GM18907 (cell line): Measurements from ENCODE around the gene DDX39A.
A peak's percentile ranks its signal among the peaks of the same experiment; 100 is the strongest.

Experiments
- ATAC-seq: cut with Tn5 transposase; IDR thresholded peaks from one replicate; pipeline ENCODE4 v1.9.1; 2021; ENCODE audit warnings: mild to moderate bottlenecking, moderate library complexity; ENCODE audit not compliant: unreplicated experiment

The DDX39A gene

GRCh38 chr19:14434543-14435319 lies 15.6 kb upstream of the DDX39A start:
- ATAC-seq, result no peak

GRCh38 chr19:14433554-14434501 lies 14.7 kb upstream of the DDX39A start:
- no peak for ATAC-seq

DNA sequence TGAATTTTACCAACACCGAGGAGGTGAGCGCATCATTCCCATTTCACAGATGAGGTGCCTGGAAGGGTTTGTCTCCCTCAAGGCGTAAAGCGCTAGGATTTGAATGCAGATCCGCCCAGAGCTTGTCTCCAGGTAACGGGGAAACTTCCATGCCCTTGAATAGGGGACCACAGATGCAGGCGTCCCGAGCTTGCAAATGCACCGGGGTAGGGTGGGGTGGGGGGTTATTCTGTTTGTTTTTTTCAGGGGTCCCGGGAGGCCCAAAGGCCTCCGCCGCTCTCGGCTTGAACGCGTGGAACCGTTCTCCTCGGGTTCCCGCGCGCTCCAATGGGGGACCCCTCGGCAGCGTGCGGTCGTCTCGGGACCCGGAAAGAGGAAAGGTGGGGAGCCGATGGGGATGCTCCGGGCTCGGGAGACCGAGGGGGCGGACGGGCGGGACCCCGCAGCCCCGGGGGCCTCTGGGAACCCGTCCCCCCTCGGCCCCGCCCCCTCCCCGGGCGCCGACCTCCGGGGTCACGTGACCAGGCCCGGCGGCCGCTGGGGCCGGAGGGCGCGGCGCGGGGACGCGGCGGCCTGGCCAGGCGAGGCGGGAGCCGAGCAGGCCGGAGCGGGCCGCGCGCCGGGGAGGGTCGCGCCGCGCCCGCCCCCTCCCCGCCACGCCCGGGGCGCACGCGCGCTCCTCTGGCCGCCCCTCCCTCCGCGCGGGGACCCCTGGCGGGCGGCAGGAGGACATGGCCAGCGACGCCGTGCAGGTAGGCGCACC lies 13.8 kb upstream of the DDX39A start, which contains the start of gene PKN1:
Gene PKN1, plus strand, starts transcription at position 516 of the 763 bp plus-strand sequence. Its CDS starts 216 bp downstream, at position 732.
- no peak for ATAC-seq

DNA sequence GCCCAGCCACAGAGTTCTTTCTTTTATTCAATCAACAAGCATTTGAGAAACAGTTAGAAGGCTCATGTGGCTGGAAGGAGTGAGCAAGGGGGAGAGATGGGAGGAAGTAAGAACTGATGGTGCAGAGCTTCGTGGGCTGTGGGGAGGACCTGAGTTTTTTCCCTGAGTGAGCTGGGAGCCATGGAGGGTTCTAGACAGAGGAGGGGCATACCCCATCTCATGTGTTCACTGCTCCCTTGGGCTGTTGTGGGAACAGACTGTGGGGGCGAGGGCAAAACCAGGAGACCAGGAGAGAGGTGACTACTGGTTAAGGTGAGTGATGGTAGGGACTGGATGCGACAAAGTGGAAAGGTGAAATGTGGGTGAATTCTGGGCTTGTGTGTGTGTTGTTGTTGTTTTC lies 11.6 kb upstream of the DDX39A start:
- no peak for ATAC-seq

- no peak for ATAC-seq
Measured at GRCh38 chr19:14428882-14429416, 9.8 kb upstream of the DDX39A start.

DNA sequence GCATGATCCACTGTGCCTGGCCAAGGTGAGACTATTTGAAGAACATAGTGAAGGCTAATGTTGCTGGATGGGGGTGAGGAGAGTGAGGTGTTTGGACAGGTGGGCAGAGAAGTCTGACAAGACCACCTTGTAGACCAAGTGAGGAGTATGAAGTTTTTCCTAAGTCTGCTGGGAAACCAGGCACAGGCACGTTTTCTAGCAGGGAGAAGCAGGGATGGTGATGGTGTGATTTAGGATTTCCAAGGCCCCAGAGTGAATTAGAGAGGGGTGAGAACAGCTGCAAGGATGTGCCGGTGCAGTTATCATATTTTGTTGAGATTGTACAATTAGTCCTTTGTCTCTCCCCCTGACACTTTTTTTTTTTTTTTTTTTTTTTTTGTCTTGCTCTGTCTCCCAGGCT lies 8.3 kb upstream of the DDX39A start:
- ATAC-seq, result no peak

DNA sequence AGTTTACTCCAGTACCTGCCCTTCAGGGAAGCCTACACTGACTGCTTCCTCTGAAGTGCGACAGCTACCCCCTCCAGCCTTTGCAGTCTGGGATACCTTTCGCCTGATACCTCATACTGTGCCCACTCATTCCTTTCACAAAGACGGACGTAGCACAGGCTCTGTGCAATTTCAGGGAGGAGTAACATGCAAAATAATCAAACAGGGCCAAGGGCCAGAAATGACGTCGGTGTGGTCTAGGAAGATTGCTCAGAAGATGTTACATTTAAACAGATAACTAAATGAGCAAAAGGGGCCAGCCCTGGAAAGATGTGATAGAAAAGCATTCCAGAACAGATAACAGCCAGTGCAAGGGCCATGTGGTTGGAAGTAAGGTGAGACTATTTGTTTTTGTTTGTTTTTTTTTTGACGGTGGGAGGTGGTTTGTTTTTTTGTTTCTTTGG lies 6.6 kb upstream of the DDX39A start:
- ATAC-seq, result no peak

DNA sequence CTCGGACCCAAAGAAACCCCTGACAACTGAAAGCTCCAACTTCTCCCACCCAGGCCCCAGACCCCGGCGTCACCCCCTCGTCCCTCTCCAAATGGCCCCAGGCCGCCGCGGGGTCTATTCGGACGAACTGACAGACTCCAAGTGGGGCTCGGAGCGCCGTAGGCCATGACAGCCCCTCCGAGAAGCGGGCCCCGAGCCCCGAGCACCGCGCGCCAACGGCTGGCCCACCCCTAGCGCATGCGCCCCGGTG lies 360 bp downstream of the DDX39A start:
- peak; percentile 37 for ATAC-seq

DNA sequence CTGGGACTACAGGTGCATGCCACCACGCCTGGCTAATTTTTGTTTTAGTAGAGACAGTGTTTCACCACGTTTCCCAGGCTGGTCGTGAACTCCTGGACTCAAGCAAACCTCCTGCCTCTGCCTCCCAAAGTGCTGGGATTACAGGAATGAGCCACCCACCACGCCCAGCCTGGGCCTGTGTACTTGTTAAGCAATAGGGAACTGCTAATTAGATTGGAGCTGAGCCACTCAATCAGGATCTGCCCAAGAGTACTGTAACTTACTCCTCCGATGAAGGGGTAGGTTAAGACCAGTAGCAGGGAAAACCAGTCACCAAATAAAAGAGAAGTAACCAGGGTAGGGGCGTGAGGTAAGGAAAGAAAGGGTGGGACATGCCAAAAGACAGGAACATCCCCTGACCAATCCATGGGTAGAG lies 2.3 kb downstream of the DDX39A start:
- no peak for ATAC-seq

GRCh38 chr19:14414926-14415690 lies 4.0 kb downstream of the DDX39A start:
- ATAC-seq, result no peak

DNA sequence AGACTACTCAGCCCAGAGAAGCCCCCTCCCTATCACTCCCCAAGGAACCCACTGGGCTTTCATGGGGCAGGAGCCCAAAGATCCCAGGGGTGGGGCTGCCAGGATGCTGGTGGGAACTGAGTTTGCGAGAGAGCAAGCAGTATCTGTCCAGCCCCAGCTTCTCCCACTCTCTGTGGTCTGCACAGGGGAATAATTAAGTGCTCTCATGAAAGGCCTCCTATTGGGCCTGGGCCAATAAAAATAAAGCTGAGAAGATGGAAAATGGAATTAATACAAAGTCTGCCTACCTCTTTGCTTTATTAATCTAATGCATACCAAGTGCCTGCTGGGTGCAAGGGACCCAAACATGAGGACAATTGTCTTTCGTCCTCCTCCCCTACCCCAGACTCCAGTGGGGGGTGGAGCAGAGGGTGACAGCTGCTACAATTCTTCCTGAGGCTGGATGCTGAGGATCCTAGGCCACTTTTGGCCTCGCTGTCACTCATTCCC lies 5.4 kb downstream of the DDX39A start:
- ATAC-seq, result no peak

- ATAC-seq, result no peak
Measured at GRCh38 chr19:14412996-14413692, 6.0 kb downstream of the DDX39A start.

DNA sequence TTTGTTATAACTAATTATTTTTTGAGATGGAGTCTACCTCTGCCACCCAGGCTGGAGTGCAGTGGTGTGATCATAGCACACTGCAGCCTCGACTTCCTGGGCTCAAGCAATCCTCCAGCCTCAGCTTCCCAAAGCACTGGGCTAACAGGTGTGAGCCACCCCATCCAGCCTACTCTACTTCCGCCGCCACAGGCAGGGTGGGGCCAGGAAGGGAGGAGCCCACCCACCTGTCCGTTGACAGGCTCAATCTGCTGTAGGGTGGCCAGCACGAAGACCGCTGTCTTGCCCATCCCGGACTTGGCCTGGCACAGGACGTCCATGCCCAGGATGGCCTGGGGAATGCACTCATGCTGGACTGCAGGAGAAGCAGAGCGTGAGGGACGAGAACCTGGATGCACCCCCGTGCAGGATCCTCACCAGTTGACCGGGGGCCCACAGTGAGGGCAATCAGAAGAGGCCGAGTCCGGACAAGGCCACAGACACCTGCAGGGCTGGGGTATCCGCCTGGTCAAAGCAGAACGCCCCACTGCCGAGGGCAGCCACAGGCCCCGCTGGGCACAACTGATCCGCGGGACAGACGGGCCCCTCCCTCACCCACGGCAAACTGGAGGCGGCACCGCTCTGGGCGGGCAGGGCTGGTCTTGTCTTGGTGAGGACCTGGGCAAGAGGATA lies 6.7 kb downstream of the DDX39A start:
- no peak for ATAC-seq

DNA sequence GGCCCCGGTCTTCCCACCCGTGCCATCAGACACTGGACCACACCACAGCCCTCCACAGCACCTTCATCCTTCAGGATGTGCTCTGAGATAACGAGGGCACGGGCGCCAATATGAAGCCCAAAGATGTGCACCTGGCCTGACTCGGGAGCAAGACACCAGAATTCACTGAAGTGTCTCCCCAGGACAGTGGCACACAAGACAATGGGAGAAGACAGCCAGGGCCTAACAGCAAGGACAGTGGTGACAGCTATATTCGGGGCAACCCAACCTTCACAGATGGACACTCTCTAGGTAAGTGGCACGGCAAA lies 7.2 kb downstream of the DDX39A start:
- no peak for ATAC-seq

GRCh38 chr19:14411161-14411937 lies 7.8 kb downstream of the DDX39A start:
- no peak for ATAC-seq

DNA sequence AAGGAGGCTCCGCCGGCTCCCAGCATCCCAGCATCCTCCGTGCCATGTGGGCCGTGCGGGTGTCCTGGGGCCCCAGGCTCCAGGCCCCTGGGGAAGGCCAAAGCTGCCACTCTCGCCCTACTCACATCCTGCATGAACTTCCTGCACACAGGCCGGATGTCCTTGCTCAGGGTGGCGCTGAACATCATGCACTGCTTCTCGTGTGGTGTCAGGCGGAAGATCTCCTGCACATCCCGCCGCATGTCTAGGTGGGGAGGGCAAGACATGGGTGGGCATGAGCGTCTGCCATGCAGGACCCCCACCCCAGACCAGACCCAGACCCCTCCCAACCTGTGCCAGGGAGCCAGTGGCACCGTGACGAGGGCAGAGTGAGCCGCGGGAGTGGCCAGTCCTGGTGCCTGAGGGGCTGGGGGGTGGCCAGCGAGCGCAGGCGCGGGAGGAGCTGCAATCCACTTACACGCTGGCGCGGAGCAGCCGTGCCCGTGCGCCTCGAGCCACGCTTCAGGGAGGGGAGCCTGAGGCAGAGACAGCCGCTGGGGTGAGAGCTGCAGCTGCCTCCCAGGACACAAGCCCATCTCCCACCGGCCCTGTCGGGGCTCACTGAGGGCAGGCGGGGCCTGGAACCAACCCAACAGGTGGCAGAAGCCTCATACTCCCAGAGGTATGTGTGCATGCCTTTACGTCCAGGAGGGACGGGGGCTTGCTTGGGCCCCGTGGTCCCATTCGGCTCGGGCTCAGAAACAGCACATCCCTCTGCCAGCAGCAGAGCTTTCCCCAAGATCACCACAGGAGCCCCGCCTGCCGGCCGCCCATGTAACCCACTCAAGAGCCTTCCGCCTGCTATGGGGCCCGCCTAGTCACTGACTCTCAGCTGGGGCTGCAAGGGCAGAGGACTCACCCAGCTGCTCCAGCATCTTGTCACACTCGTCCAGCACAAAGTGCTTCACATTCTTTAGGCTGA lies 8.8 kb downstream of the DDX39A start:
- no peak for ATAC-seq
